Measurements from ENCODE around the gene TEX13D. TPM values are rescaled to one million over a fixed set of nuclear protein-coding genes. Genes with fewer than 3 reads are reported as not detected.

TEX13D gene
- total and polyA plus RNA-seq, 2 experiments from 2014 or later: not detected

- Histone ChIP-seq H4K20me1 (replicated peaks; ENCODE audit: insufficient read depth) (no peaks in the 10 kb centered on the region), H3K4me1 (ENCODE audit: insufficient read depth) (no peaks in the 10 kb centered on the region), H3K27ac (ENCODE audit: low read depth) (no peak overlapping the region), H3K27me3 (ENCODE audit: insufficient read depth) (no peaks in the 10 kb centered on the region), H3K9me2 (ENCODE audit: insufficient read depth) (no peaks in the 10 kb centered on the region), H3K79me2 (replicated peaks; ENCODE audit: insufficient read depth) (no peaks in the 10 kb centered on the region), H2AFZ (no peak overlapping the region), H3K4me3 (no peak overlapping the region), H3K4me2 (no peak overlapping the region), H3K36me3 (ENCODE audit: insufficient read depth) (no peaks in the 10 kb centered on the region), H3F3A (replicated peaks; ENCODE audit: low read depth) (no peaks in the 10 kb centered on the region)
- Mint-ChIP-seq H3K27ac (no peak overlapping the region), H3K27me3 (ENCODE audit: insufficient read depth, low read depth, poor library complexity) (no peaks in the 10 kb centered on the region), H3K4me1 (no peaks in the 10 kb centered on the region), H3K4me3 (no peak overlapping the region), H3K36me3 (ENCODE audit: low read depth) (no peaks in the 10 kb centered on the region), H3K9me3 (no peaks in the 10 kb centered on the region)
- TF ChIP-seq NANOG (IDR thresholded peaks at IDR 0.05; ENCODE audit: borderline replicate concordance) (no peak), ZNF462 (CRISPR knock-in tag; IDR thresholded peaks at IDR 0.05) (no peak), JUNB (IDR thresholded peaks at IDR 0.05; ENCODE audit: unreplicated experiment) (no peak), ETS1 (IDR thresholded peaks at IDR 0.05) (no peak), CTCF (conservative IDR thresholded peaks at IDR 0.05; ENCODE audit: low read depth in 2 of 2) (no peak), STAT1 (IDR thresholded peaks at IDR 0.05; ENCODE audit: unreplicated experiment) (no peak), REST (IDR thresholded peaks at IDR 0.05; ENCODE audit: unreplicated experiment) (no peak), CREB1 (CRISPR knock-in tag; IDR thresholded peaks at IDR 0.05; ENCODE audit: low read depth) (no peak), POLR2AphosphoS5 (IDR thresholded peaks at IDR 0.05; ENCODE audit: low read depth) (no peak), ZNF331 (CRISPR knock-in tag; IDR thresholded peaks at IDR 0.05; ENCODE audit: low read depth) (no peak), EZH2 (IDR thresholded peaks at IDR 0.05; ENCODE audit: low read depth, unreplicated experiment) (no peak), ZNF114 (CRISPR knock-in tag; IDR thresholded peaks at IDR 0.05) (no peak), EZH2phosphoT487 (IDR thresholded peaks at IDR 0.05; ENCODE audit: unreplicated experiment) (no peak)
- ATAC-seq: no peak
- DNase-seq (ENCODE audit: low spot score): no peak
Observed at GRCh38 chrX:124341396-124342132, 9.1 kb downstream of the TEX13D start.
